Measurements from ENCODE around the gene RARS1. TPM values are rescaled to one million over a fixed set of nuclear protein-coding genes. Genes with fewer than 3 reads are reported as not detected.

Gene RARS1
- total and polyA plus RNA-seq, 2 of the 8 experiments (the other 6 are each of a cell fraction or from before 2014, with no cell fraction given) = 30.2 to 108 TPM

DNA sequence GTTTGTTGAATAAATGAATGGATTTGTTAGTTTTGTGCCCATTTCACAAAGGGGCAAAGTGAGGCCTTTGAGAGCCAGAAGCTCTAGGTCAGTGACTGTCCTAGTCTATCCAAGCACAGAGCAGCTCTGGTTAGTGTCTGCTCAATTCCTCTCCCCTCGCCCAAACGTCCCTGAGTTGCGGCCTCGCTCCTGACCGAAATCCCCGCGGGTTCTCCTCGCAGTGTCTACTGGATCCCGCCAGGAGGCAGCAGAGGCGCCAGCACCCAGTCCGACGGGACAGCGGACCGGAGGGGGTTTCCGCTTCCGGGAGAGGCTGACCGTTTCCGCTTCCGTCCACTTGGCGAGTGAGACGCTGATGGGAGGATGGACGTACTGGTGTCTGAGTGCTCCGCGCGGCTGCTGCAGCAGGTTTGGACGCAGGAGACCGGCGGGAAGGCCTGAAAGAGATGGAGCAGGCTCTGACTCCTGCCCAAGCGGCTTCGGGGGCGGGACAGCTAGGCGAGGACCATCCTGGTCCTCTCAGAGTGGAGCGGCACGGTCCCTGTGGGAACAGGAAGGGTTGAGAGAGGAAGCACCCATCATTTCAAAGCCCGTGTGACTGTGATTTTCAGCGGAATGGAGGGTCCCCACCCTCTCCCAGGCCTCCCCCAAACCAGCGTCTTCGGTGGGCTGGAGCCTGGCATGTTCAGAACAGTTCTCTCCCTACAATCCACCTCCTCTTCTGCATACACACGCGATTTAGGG, at the start of gene RARS1 (continued):
- TF ChIP-seq SIN3A (conservative IDR thresholded peaks at IDR 0.05 in 1 of 2, IDR thresholded peaks at IDR 0.05 in 1 of 2; ENCODE audit: low read depth in 1 of 2, low read length in 2 of 2) (peak in 1 of 2 experiments; percentile 95; a peak in 2 of 4 replicates), ZNF274 (IDR thresholded peaks at IDR 0.05; ENCODE audit: borderline replicate concordance, extremely low read depth, low read length) (no peak), CREB1 (IDR thresholded peaks at IDR 0.05) (peak; percentile 78), NANOG (IDR thresholded peaks at IDR 0.05; ENCODE audit: insufficient read depth, low read depth, low read length, poor library complexity, severe bottlenecking) (no peak), CTBP2 (IDR thresholded peaks at IDR 0.05; ENCODE audit: borderline replicate concordance, insufficient read depth, insufficient read length, low read length) (no peak)
- TF ChIP-seq, protein P1, sequence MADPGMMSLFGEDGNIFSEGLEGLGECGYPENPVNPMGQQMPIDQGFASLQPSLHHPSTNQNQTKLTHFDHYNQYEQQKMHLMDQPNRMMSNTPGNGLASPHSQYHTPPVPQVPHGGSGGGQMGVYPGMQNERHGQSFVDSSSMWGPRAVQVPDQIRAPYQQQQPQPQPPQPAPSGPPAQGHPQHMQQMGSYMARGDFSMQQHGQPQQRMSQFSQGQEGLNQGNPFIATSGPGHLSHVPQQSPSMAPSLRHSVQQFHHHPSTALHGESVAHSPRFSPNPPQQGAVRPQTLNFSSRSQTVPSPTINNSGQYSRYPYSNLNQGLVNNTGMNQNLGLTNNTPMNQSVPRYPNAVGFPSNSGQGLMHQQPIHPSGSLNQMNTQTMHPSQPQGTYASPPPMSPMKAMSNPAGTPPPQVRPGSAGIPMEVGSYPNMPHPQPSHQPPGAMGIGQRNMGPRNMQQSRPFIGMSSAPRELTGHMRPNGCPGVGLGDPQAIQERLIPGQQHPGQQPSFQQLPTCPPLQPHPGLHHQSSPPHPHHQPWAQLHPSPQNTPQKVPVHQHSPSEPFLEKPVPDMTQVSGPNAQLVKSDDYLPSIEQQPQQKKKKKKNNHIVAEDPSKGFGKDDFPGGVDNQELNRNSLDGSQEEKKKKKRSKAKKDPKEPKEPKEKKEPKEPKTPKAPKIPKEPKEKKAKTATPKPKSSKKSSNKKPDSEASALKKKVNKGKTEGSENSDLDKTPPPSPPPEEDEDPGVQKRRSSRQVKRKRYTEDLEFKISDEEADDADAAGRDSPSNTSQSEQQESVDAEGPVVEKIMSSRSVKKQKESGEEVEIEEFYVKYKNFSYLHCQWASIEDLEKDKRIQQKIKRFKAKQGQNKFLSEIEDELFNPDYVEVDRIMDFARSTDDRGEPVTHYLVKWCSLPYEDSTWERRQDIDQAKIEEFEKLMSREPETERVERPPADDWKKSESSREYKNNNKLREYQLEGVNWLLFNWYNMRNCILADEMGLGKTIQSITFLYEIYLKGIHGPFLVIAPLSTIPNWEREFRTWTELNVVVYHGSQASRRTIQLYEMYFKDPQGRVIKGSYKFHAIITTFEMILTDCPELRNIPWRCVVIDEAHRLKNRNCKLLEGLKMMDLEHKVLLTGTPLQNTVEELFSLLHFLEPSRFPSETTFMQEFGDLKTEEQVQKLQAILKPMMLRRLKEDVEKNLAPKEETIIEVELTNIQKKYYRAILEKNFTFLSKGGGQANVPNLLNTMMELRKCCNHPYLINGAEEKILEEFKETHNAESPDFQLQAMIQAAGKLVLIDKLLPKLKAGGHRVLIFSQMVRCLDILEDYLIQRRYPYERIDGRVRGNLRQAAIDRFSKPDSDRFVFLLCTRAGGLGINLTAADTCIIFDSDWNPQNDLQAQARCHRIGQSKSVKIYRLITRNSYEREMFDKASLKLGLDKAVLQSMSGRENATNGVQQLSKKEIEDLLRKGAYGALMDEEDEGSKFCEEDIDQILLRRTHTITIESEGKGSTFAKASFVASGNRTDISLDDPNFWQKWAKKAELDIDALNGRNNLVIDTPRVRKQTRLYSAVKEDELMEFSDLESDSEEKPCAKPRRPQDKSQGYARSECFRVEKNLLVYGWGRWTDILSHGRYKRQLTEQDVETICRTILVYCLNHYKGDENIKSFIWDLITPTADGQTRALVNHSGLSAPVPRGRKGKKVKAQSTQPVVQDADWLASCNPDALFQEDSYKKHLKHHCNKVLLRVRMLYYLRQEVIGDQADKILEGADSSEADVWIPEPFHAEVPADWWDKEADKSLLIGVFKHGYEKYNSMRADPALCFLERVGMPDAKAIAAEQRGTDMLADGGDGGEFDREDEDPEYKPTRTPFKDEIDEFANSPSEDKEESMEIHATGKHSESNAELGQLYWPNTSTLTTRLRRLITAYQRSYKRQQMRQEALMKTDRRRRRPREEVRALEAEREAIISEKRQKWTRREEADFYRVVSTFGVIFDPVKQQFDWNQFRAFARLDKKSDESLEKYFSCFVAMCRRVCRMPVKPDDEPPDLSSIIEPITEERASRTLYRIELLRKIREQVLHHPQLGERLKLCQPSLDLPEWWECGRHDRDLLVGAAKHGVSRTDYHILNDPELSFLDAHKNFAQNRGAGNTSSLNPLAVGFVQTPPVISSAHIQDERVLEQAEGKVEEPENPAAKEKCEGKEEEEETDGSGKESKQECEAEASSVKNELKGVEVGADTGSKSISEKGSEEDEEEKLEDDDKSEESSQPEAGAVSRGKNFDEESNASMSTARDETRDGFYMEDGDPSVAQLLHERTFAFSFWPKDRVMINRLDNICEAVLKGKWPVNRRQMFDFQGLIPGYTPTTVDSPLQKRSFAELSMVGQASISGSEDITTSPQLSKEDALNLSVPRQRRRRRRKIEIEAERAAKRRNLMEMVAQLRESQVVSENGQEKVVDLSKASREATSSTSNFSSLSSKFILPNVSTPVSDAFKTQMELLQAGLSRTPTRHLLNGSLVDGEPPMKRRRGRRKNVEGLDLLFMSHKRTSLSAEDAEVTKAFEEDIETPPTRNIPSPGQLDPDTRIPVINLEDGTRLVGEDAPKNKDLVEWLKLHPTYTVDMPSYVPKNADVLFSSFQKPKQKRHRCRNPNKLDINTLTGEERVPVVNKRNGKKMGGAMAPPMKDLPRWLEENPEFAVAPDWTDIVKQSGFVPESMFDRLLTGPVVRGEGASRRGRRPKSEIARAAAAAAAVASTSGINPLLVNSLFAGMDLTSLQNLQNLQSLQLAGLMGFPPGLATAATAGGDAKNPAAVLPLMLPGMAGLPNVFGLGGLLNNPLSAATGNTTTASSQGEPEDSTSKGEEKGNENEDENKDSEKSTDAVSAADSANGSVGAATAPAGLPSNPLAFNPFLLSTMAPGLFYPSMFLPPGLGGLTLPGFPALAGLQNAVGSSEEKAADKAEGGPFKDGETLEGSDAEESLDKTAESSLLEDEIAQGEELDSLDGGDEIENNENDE (IDR thresholded peaks at IDR 0.05; ENCODE audit: insufficient replicate concordance, low read length) = no peak
- TF ChIP-seq, protein P2, sequence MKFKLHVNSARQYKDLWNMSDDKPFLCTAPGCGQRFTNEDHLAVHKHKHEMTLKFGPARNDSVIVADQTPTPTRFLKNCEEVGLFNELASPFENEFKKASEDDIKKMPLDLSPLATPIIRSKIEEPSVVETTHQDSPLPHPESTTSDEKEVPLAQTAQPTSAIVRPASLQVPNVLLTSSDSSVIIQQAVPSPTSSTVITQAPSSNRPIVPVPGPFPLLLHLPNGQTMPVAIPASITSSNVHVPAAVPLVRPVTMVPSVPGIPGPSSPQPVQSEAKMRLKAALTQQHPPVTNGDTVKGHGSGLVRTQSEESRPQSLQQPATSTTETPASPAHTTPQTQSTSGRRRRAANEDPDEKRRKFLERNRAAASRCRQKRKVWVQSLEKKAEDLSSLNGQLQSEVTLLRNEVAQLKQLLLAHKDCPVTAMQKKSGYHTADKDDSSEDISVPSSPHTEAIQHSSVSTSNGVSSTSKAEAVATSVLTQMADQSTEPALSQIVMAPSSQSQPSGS (IDR thresholded peaks at IDR 0.05; ENCODE audit: low read length) = no peak
